GM10266 (cell line): ENCODE measurements around the gene DNALI1.
"Not testable (repeated sequence)": the region's sequence is repeated elsewhere in the genome, so short reads cannot be mapped to it uniquely, and the experiment has no call there.

Experiments used
- DNase-seq: peaks from one replicate; pipeline ENCODE4 v3.0.0; 2012; ENCODE audit errors: extremely low spot score
- CTCF ChIP-seq: IDR thresholded peaks from 2 replicates; pipeline ENCODE4 v1.5.1; 2012; ENCODE audit warnings: mild to moderate bottlenecking, low read depth; ENCODE audit not compliant: control insufficient read depth, insufficient read depth; ENCODE audit errors: missing control alignments

DNALI1 gene

GRCh38 chr1:37574834-37575480 lies 18.2 kb downstream of the DNALI1 start:
- DNase-seq, result no peak
- no peak for TF ChIP-seq CTCF

GRCh38 chr1:37575692-37576091 lies 19.0 kb downstream of the DNALI1 start:
- TF ChIP-seq CTCF, result no peak
- DNase-seq, result no peak

GRCh38 chr1:37584544-37584943 lies 27.8 kb downstream of the DNALI1 start:
- not testable (repeated sequence) for DNase-seq

- no peak for TF ChIP-seq CTCF
- no peak for DNase-seq
These were observed 32.2 kb downstream of the DNALI1 start for GRCh38 chr1:37588939-37589338.

GRCh38 chr1:37593726-37594125 lies 37.0 kb downstream of the DNALI1 start:
- no peak for DNase-seq
- TF ChIP-seq CTCF, result no peak

GRCh38 chr1:37595440-37596181 lies 38.9 kb downstream of the DNALI1 start, which contains the start of gene GNL2:
TSS of gene GNL2 (minus strand) at chr1:37595937. CDS start at chr1:37595822, 115 bp downstream.
- DNase-seq, result peak; percentile 95
- TF ChIP-seq CTCF, result peak; percentile 3

GRCh38 chr1:37596182-37596667 lies 39.5 kb downstream of the DNALI1 start:
- DNase-seq, result no peak
- TF ChIP-seq CTCF, result no peak
